Measurements from ENCODE around the gene MCM7. TPM values are rescaled to one million over a fixed set of nuclear protein-coding genes. Genes with fewer than 3 reads are reported as not detected.

Gene MCM7
- total and polyA plus RNA-seq, 2 of the 4 experiments (the other 2 are of a cell fraction) = 104 to 137 TPM

GRCh38 chr7:100124301-100125230 is 23.4 kb upstream of the MCM7 start:
- Histone ChIP-seq H3K23ac (ENCODE audit: low read depth, low read length) (no peak overlapping the region; the same call in 1 of the 2 replicates), H2BK5ac (ENCODE audit: low read depth, low read length, poor library complexity, severe bottlenecking) (no peak overlapping the region), H2BK15ac (ENCODE audit: low read depth, low read length) (no peak overlapping the region), H3K4me1 (ENCODE audit: control insufficient read depth, insufficient read depth, low read length) (peaks cover 6% of the 10 kb centered on the region; the same call in 1 of the 2 replicates), H3K4me3 (ENCODE audit: insufficient read depth, low read depth, low read length) (no peak overlapping the region), H4K91ac (ENCODE audit: insufficient read depth, low read depth, low read length) (no peak overlapping the region), H2AK5ac (ENCODE audit: low read depth, low read length) (no peak overlapping the region), H2BK20ac (ENCODE audit: low read depth, low read length) (no peak overlapping the region), H2AFZ (replicated peaks; ENCODE audit: low read length, poor library complexity) (no peak overlapping the region), H3K14ac (replicated peaks; ENCODE audit: low read depth, low read length) (no peak overlapping the region), H4K20me1 (ENCODE audit: insufficient read depth, low read length) (no peaks in the 10 kb centered on the region; the same call in 1 of the 2 replicates), H3K27me3 (ENCODE audit: control insufficient read depth, insufficient read depth, low read length) (no peaks in the 10 kb centered on the region), H3K9me3 (ENCODE audit: control insufficient read depth, insufficient read depth, low read length) (no peaks in the 10 kb centered on the region), H3K18ac (ENCODE audit: low read depth, low read length) (no peak overlapping the region), H4K5ac (ENCODE audit: low read depth, low read length) (no peak overlapping the region), H3K9me1 (ENCODE audit: insufficient read depth, low read length) (peaks cover 11% of the 10 kb centered on the region), H3K56ac (ENCODE audit: extremely low read depth, insufficient read depth, low read length) (no peak overlapping the region), H3K79me1 (ENCODE audit: low read depth in 1 of 2, low read length in 2 of 2) (peaks cover 26 to 62% of the 10 kb centered on the region in 2 experiments), H2AK9ac (replicated peaks; ENCODE audit: low read depth, low read length, poor library complexity) (peak overlapping the region; percentile 75), H3K27ac (ENCODE audit: insufficient read depth, low read length) (no peak overlapping the region), H3K9ac (ENCODE audit: low read depth, low read length) (no peak overlapping the region), H4K8ac (ENCODE audit: low read depth in 2 of 2, low read length in 2 of 2) (no peak overlapping the region), H3K4me2 (ENCODE audit: low read depth, low read length) (no peak overlapping the region), H2BK120ac (ENCODE audit: low read depth, low read length) (no peak overlapping the region), H3K36me3 (ENCODE audit: control insufficient read depth, insufficient read depth, low read length) (peaks cover 4% of the 10 kb centered on the region; the same call in 1 of the 2 replicates), H3K4ac (ENCODE audit: low read depth, low read length) (no peak overlapping the region)
- intact Hi-C loops (cut with micrococcal nuclease) (no loop called here), in situ Hi-C loops (cut with MboI; ENCODE audit: low sequenced_read_pairs) (no loop called here), dilution Hi-C loops (cut with HindIII; ENCODE audit: low sequenced_read_pairs, unreplicated experiment) (no loop called here)
- no CpG with 5 or more reads among the region's 4 CpGs for WGBS, 2 experiments (ENCODE audit: extremely low coverage in 2 of 2, insufficient read length in 1 of 2)
- ATAC-seq (ENCODE audit: low read depth) = no peak
- ChIA-PET POLR2A (ENCODE audit: unreplicated experiment) (no interaction called here), CTCF (no interaction called here)
- DNase-seq = no peak
- no peak for TF ChIP-seq RCOR1 (IDR thresholded peaks at IDR 0.05; ENCODE audit: insufficient replicate concordance, low read length)
- no peak for TF ChIP-seq CHD1 (IDR thresholded peaks at IDR 0.05; ENCODE audit: low read depth, low read length)
- TF ChIP-seq MXI1 (IDR thresholded peaks at IDR 0.05; ENCODE audit: borderline replicate concordance, low read depth, low read length) = no peak
- no peak for TF ChIP-seq MAFK (IDR thresholded peaks at IDR 0.05; ENCODE audit: low read depth, low read length)
- no peak for TF ChIP-seq USF2 (IDR thresholded peaks at IDR 0.05; ENCODE audit: low read depth, low read length)
- TF ChIP-seq POLR2A (IDR thresholded peaks at IDR 0.05; ENCODE audit: low read depth, low read length) = no peak
- TF ChIP-seq ELK1 (IDR thresholded peaks at IDR 0.05; ENCODE audit: borderline replicate concordance, low read depth, low read length) = no peak
- no peak for TF ChIP-seq CEBPB (IDR thresholded peaks at IDR 0.05; ENCODE audit: low read depth, low read length)
- TF ChIP-seq SMC3 (IDR thresholded peaks at IDR 0.05; ENCODE audit: low read depth, low read length) = no peak
- BruUV-seq (replicated peaks) = TSS peak; percentile 82
